OCI-LY7 (cell line): ENCODE measurements around the gene CDK17. TPM values are rescaled to one million over a fixed set of nuclear protein-coding genes. Genes with fewer than 3 reads are reported as not detected.
A peak's percentile ranks its signal among the peaks of the same experiment; 100 is the strongest.

Experiments used
- BruUV-seq: library from RNA; stranded (reverse); fragments of 400-500 nt; replicated peaks from 2 replicates; lab custom pipeline; 2021; lab: Mats Ljungman, UMichigan
- CTCF ChIA-PET: fragments of 300-600 bp; sonication (Branson Sonifier 250); formaldehyde crosslinking; loops from one replicate; lab custom pipeline; 2022; ENCODE audit warnings: antibody characterized with exemption; ENCODE audit not compliant: unreplicated experiment; lab: Charles Lee
- POLR2A ChIA-PET: fragments of 300-600 bp; sonication (Branson Sonifier 250); formaldehyde crosslinking; loops from one replicate; lab custom pipeline; 2022; ENCODE audit warnings: antibody characterized with exemption; lab: Charles Lee
- DNase-seq: peaks from one replicate; pipeline ENCODE4 v3.0.0-alpha.2; 2015; ENCODE audit warnings: low spot score
- H2AFZ ChIP-seq: fragments of 200-600 bp; sonication (generic), shearing (Covaris generic); 2 replicates; pipeline ENCODE4 v1.6.1; 2014; ENCODE audit warnings: mild to moderate bottlenecking, antibody characterized with exemption, low read length, moderate library complexity
- H3K27ac ChIP-seq: fragments of 200-600 bp; sonication (generic); 2 replicates; pipeline ENCODE4 v1.5.1; 2014; ENCODE audit warnings: mixed run types, low read depth, mild to moderate bottlenecking, moderate library complexity, low read length, inconsistent platforms; ENCODE audit not compliant: poor library complexity, severe bottlenecking
- H3K36me3 ChIP-seq: fragments of 200-600 bp; sonication (generic); 2 replicates; pipeline ENCODE4 v1.6.1; 2014; ENCODE audit warnings: mild to moderate bottlenecking, antibody characterized with exemption, low read length, moderate library complexity, mixed read lengths; ENCODE audit not compliant: insufficient read depth
- H3K4me1 ChIP-seq: fragments of 200-600 bp; sonication (generic); 2 replicates; pipeline ENCODE4 v1.5.1; 2014; ENCODE audit warnings: mild to moderate bottlenecking, low read length; ENCODE audit not compliant: insufficient read depth, poor library complexity, severe bottlenecking
- H3K4me2 ChIP-seq: fragments of 200-600 bp; sonication (generic); 2 replicates; pipeline ENCODE4 v1.6.1; 2014; ENCODE audit warnings: mild to moderate bottlenecking, low read length
- H3K4me3 ChIP-seq: fragments of 200-600 bp; sonication (generic); 2 replicates; pipeline ENCODE4 v1.5.1; 2014; ENCODE audit warnings: mild to moderate bottlenecking, low read depth, low read length; ENCODE audit not compliant: poor library complexity, severe bottlenecking
- H3K79me2 ChIP-seq: fragments of 200-600 bp; sonication (generic); 2 replicates; pipeline ENCODE4 v1.6.1; 2016; ENCODE audit warnings: low read depth, mild to moderate bottlenecking, low read length, moderate library complexity, mixed read lengths; ENCODE audit not compliant: insufficient read depth
- H3K9me2 ChIP-seq: fragments of 200-600 bp; sonication (generic); 2 replicates; pipeline ENCODE4 v1.6.1; 2016; ENCODE audit warnings: mild to moderate bottlenecking, low read length, mixed read lengths; ENCODE audit not compliant: insufficient read depth
- H3K9me3 ChIP-seq: fragments of 200-600 bp; sonication (generic); 2 replicates; pipeline ENCODE4 v1.6.1; 2014; ENCODE audit warnings: mild to moderate bottlenecking, mixed run types, low read length, mixed read lengths
- H4K20me1 ChIP-seq: fragments of 200-600 bp; sonication (generic); 2 replicates; pipeline ENCODE4 v1.6.1; 2014; ENCODE audit warnings: mild to moderate bottlenecking, antibody characterized with exemption, low read length, moderate library complexity, mixed read lengths; ENCODE audit not compliant: insufficient read depth
- CTCF ChIP-seq: fragments of 200-600 bp; sonication (generic); conservative IDR thresholded peaks from 2 replicates; pipeline ENCODE4 v1.5.1; 2014; ENCODE audit warnings: mild to moderate bottlenecking, antibody characterized with exemption, low read length, moderate library complexity, mixed read lengths
- EZH2phosphoT487 ChIP-seq: fragments of 200-600 bp; sonication (generic); IDR thresholded peaks from 2 replicates; pipeline ENCODE4 v1.6.1; 2018; ENCODE audit warnings: low read depth, borderline replicate concordance, mild to moderate bottlenecking, mixed run types, antibody characterized with exemption, low read length, moderate library complexity, mixed read lengths
- intact Hi-C: fragments of 100-400 bp; cut with micrococcal nuclease; formaldehyde crosslinking; loops from one replicate; pipeline ENCODE4 v1.10.0; 2022; ENCODE audit not compliant: unreplicated experiment
- total RNA-seq, 2 experiments: library from RNA; depleted of rRNA in 1 of 2; stranded (reverse); fragments of >200 nt in 1 of 2; shearing (Covaris generic) in 1 of 2; gene quantifications; 2 replicates each; pipeline ENCODE4 v1.2.3, GENCODE V29; 2014 to 2022

The CDK17 gene
- total RNA-seq, 2 experiments from 2014 or later: 34.5 to 43.4 TPM

GRCh38 chr12:96392397-96392796, 7.8 kb downstream of the CDK17 start:
- Histone ChIP-seq H3K4me2 (no peak overlapping the region), H3K27ac (no peak overlapping the region), H3K9me3 (peaks cover 8% of the 10 kb centered on the region; the same call in 1 of the 2 replicates), H4K20me1 (peaks cover 13% of the 10 kb centered on the region), H3K4me3 (no peak overlapping the region), H3K79me2 (peaks cover 100% of the 10 kb centered on the region), H3K9me2 (no peaks in the 10 kb centered on the region), H3K36me3 (peaks cover 21% of the 10 kb centered on the region; the same call in 1 of the 2 replicates), H3K4me1 (peaks cover 32% of the 10 kb centered on the region), H2AFZ (no peak overlapping the region)
- ChIA-PET POLR2A (no interaction called here), CTCF (no interaction called here)
- BruUV-seq: no TSS peak
- TF ChIP-seq EZH2phosphoT487: no peak
- no peak for TF ChIP-seq CTCF
- no peak for DNase-seq
- intact Hi-C loops: no loop called here

- Histone ChIP-seq H2AFZ (no peak overlapping the region), H3K36me3 (peaks cover 25% of the 10 kb centered on the region), H3K4me3 (no peak overlapping the region), H3K79me2 (peaks cover 100% of the 10 kb centered on the region), H3K9me3 (peaks cover 8% of the 10 kb centered on the region; the same call in 1 of the 2 replicates), H3K4me1 (peaks cover 36% of the 10 kb centered on the region), H3K9me2 (no peaks in the 10 kb centered on the region), H4K20me1 (no peaks in the 10 kb centered on the region; the same call in 1 of the 2 replicates), H3K27ac (peak overlapping the region; percentile 25), H3K4me2 (no peak overlapping the region)
- TF ChIP-seq EZH2phosphoT487 (no peak), CTCF (no peak)
- intact Hi-C loops: no loop called here
- POLR2A ChIA-PET: interaction anchor here (0.6 to 1.0 kb wide), 4 partner anchors 8 to 85 kb away, joined by 3 read pairs; no protein-coding TSS in a partner anchor
- DNase-seq: no peak
- no TSS peak for BruUV-seq
- CTCF ChIA-PET: no interaction called here
These were observed 12.3 kb downstream of the CDK17 start for GRCh38 chr12:96387981-96388380.

DNA sequence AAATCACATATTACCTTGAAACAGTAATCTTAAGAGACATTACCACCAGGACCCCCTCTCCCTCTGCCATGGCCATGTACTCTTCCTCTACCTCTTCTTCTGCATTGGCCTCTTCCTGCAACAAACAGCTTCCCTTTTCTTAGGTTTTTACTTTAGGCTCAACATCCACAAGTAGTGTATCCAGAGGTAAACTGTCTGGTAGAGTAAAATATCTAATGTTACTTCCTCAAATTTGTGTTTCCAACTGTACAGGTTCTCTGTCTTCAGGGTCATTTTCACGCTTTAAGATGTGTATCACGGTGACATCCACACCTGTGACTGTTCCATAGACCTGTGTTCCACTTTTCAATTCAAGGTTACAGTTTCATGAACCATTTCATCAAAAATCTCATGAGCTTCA, 13.4 kb downstream of the CDK17 start:
- peaks cover 8% of the 10 kb centered on the region; the same call in 1 of the 2 replicates for H3K9me3 ChIP-seq
- intact Hi-C loops: no loop called here
- peak overlapping the region; percentile 21 for H3K4me2 ChIP-seq
- TF ChIP-seq CTCF (no peak), EZH2phosphoT487 (no peak)
- H4K20me1 ChIP-seq: no peaks in the 10 kb centered on the region; the same call in 1 of the 2 replicates
- H3K36me3 ChIP-seq: peaks cover 25% of the 10 kb centered on the region
- CTCF ChIA-PET: interaction anchor here (0.9 kb wide), 1 partner anchor 12 kb away, joined by 3 read pairs; no protein-coding TSS in a partner anchor
- DNase-seq: peak; percentile 38
- POLR2A ChIA-PET: interaction anchor here (1.0 to 1.8 kb wide), 2 partner anchors 11 to 444 kb away, joined by 3 to 9 read pairs; partner anchors contain the start of gene CCDC38
- no peaks in the 10 kb centered on the region for H3K9me2 ChIP-seq
- peaks cover 36% of the 10 kb centered on the region for H3K4me1 ChIP-seq
- BruUV-seq: no TSS peak
- H3K79me2 ChIP-seq: peaks cover 100% of the 10 kb centered on the region
- H3K27ac ChIP-seq: peak overlapping the region; percentile 49
- H2AFZ ChIP-seq: no peak overlapping the region
- no peak overlapping the region for H3K4me3 ChIP-seq
